HAP-1 (cell line): Measurements from ENCODE around the gene LAMTOR4.

Experiments used
- DNase-seq, 2 experiments: peaks; one replicate each; pipeline ENCODE4 v3.0.0-alpha.2; 2016 to 2020; ENCODE audit warnings: low spot score in 2 of 2
- H3K27me3 ChIP-seq: fragments of 250-450 bp; sonication (Bioruptor Pico); 2 replicates; pipeline ENCODE4 v1.5.1; 2020; ENCODE audit warnings: low read depth, mild to moderate bottlenecking, moderate library complexity
- H3K36me3 ChIP-seq: fragments of 250-450 bp; sonication (Bioruptor Pico); replicated peaks from 2 replicates; pipeline ENCODE4 v1.5.1; 2020; ENCODE audit warnings: mild to moderate bottlenecking
- H3K4me1 ChIP-seq: fragments of 250-450 bp; sonication (Bioruptor Pico); 2 replicates; pipeline ENCODE4 v1.5.1; 2020; ENCODE audit warnings: mild to moderate bottlenecking
- H3K4me3 ChIP-seq: fragments of 250-450 bp; sonication (Bioruptor Pico); 2 replicates; pipeline ENCODE4 v1.5.1; 2020; ENCODE audit warnings: mild to moderate bottlenecking, moderate library complexity
- H3K9me3 ChIP-seq: fragments of 250-450 bp; sonication (Bioruptor Pico); 2 replicates; pipeline ENCODE4 v1.5.1; 2020; ENCODE audit warnings: mild to moderate bottlenecking, moderate library complexity
- in situ Hi-C: fragments of 300-500 bp; cut with MboI; formaldehyde crosslinking; loops from 3 replicates; pipeline ENCODE4 v1.14.3; 2020; ENCODE audit warnings: low sequenced_read_pairs, inconsistent platforms, mixed read lengths

LAMTOR4 gene

DNA sequence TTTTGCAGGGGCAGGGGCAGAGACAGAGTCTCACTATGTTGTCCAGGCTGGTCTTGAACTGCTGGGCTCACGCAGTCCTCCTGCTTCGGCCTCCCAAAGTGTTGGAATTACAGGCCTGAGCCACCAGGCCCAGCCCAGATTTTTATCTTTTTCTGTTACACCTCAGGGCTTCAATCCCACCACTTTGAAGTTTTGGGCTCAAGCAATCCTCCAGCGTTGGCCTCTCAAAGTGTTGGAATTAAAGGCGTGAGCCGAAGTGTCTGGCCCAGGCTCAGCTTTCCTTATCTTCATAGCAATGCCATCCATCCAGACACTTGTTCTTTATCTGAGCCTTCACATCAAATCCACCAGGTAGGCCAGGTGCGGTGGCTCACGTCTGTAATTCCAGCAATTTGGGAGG is 33.7 kb upstream of the LAMTOR4 start:
- Histone ChIP-seq H3K9me3 (no peaks in the 10 kb centered on the region), H3K4me3 (no peak overlapping the region), H3K36me3 (peaks cover 37% of the 10 kb centered on the region), H3K4me1 (peaks cover under 1% of the 10 kb centered on the region; the same call in 1 of the 2 replicates), H3K27me3 (no peaks in the 10 kb centered on the region)
- DNase-seq, result no peak
- in situ Hi-C loops, result no loop called here

DNA sequence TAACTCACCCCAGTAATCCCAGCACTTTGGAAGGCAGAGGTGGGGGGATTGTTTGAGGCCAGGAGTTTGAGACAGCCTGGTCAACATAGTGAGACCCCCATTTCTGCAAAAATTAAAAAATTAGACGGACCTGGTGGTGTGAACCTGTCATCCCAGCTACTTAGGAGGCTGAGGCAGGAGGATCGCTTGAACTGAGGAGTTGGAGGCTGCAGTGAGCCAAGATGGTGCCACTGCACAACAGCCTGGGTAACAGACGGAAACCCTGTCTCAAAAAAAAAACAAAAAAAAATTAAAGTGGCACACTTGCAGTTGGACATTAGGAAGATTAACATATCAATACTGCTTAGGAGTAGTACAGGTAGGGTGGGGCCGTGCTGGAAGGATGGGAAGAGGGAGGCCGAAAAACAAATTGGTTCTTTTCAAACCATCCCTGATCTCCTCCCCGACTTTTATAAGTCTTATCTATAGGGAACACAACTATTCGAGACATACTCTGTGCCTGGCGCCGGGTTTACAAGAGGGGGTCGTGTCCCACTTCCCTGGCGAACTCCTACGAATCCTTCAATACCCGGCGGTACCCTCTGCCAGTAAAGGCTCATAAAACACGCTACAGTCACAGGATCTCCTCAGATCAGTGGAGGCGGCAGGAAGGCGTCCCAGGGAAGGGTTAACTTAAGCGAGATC is 30.2 kb upstream of the LAMTOR4 start:
- Histone ChIP-seq H3K36me3 (peaks cover 9% of the 10 kb centered on the region), H3K4me3 (peak overlapping the region; percentile 84), H3K27me3 (no peaks in the 10 kb centered on the region), H3K9me3 (no peaks in the 10 kb centered on the region), H3K4me1 (peaks cover 8% of the 10 kb centered on the region)
- DNase-seq, result peak in 1 of 2 experiments; percentile 25
- in situ Hi-C loops, result no loop called here

DNA sequence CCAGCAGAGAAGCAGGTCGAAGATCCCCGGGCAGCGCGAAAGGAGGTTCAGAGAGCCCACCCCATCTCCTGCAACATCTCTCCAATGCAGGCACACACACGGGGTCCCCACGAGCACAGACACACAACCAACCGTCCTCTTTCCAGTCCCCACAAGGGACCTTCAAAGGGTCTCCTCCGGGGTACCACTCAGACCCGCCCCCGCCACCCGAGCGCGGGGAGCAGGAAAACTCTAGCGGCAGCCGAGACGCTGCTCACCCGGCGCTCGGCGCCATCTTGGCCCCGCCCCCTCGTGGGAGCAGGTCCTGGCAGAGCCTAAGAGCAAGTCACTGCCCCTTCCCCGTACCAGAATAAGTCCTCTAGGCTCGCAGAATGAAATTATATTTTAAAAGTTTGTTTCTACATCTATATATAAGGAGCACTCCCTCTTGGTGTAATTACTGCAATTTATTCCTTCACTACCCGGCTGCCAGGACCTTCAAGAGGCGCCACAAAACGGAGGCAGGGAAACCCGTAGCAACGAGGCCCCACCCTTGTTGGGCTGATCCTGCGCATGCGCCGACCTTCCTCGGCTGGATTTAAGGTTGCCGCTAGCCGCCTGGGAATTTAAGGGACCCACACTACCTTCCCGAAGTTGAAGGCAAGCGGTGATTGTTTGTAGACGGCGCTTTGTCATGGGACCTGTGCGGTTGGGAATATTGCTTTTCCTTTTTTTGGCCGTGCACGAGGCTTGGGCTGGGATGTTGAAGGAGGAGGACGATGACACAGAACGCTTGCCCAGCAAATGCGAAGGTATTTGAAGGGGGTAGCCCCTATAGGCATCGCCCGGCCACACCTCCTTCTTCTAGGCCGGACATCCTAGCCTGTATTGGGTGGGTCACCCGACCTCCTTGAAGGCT is 29.4 kb upstream of the LAMTOR4 start, which contains the start of the genes CNPY4 and TAF6:
Gene CNPY4, plus strand, starts transcription at position 563 of the 898 bp plus-strand sequence. Its CDS starts 111 bp downstream, at position 674.
Gene TAF6, minus strand, starts transcription at position 287 of the 898 bp plus-strand sequence. CDS start 5,149 bp downstream, outside the sequence.
- DNase-seq, result peak; percentile 94 to 97
- peaks cover 8% of the 10 kb centered on the region for H3K4me1 ChIP-seq

DNA sequence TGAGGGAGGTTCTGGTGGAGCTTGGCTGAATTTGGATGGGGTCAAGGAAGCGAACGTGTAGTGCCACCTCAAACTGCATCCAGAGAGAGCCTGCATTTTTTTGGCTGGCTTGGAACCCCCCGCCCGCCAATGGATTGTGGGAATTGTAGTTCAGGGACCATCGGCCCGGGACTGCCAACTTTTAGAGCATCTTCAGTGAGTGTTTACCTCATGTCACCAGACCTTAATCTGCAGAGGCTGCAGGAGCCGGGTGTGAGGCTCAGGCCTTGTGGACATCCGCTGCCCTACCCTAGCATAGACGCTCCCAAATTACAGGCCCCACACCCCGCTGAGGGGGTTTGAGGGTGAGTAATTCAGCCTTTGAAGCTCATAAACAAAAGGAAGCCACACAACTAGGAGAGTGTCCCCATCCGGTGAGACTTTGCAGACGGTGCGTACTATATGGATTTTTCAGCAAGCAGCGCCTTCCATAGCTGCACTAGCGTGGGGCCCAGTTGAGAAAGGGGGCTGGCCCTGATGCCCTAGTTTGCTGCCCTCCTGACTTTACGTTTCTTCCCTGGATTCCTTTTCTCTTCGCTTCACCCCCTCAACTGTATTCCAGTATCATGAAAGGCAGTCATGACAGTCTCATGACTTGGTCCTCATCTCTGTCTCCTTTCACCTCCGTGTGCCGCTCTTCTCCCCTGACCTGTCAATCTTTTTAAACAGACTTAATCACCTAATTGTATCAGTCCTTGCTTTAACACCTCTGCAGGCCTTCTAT is 28.6 kb upstream of the LAMTOR4 start:
- peak; percentile 56 to 81 for DNase-seq
- peak overlapping the region; percentile 84 for H3K4me3 ChIP-seq
- in situ Hi-C loops, result no loop called here
- H3K36me3 ChIP-seq, result peaks cover 5% of the 10 kb centered on the region; the same call in 1 of the 2 replicates
- no peaks in the 10 kb centered on the region for H3K9me3 ChIP-seq
- H3K4me1 ChIP-seq, result peaks cover 8% of the 10 kb centered on the region
- no peaks in the 10 kb centered on the region for H3K27me3 ChIP-seq

More for the DNA sequence above, 29.4 kb upstream of the LAMTOR4 start, which contains the start of the genes CNPY4 and TAF6:
- peak within 1 kb of the TSS; percentile 84 for H3K4me3 ChIP-seq
- H3K9me3 ChIP-seq, result no peaks in the 10 kb centered on the region
- no peaks in the 10 kb centered on the region for H3K27me3 ChIP-seq
- in situ Hi-C loops, result no loop called here
- peaks cover 5% of the 10 kb centered on the region; the same call in 1 of the 2 replicates for H3K36me3 ChIP-seq

DNA sequence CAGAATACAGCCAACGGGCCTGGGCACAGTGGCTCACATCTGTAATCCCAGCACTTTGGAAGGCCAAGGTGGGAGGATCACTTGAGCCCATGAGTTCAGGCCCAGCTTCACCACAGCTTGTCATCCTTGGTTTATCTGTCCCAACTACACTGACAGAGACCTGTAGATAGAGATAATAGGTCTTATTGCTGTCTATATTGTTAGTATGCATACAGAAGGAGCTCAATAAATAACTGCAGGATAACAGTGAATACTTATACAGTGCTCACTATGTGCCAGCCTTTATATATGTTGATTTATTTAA is 28.0 kb upstream of the LAMTOR4 start:
- H3K4me3 ChIP-seq, result peak overlapping the region; percentile 84; the same call in 1 of the 2 replicates
- in situ Hi-C loops, result no loop called here

DNA sequence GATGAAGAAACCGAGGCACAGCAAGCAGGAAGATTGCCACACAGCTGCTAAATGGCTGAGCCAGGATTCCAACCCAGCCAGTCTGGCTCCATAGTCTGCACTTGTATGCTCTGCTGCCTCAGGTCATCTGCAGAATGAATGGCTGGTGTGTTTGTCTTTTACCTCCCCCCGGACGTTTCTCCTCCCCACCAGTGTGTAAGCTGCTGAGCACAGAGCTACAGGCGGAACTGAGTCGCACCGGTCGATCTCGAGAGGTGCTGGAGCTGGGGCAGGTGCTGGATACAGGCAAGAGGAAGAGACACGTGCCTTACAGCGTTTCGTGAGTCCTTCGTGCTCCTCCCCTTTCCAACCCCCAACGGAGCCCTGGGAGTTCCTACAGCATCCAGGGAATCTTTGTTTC is 26.7 kb upstream of the LAMTOR4 start:
- Histone ChIP-seq H3K4me3 (no peak overlapping the region), H3K4me1 (peaks cover 8% of the 10 kb centered on the region), H3K9me3 (no peaks in the 10 kb centered on the region), H3K36me3 (peaks cover 5% of the 10 kb centered on the region; the same call in 1 of the 2 replicates), H3K27me3 (no peaks in the 10 kb centered on the region)
- in situ Hi-C loops, result no loop called here
- DNase-seq, result no peak

More for the DNA sequence above, 28.0 kb upstream of the LAMTOR4 start:
- Histone ChIP-seq H3K4me1 (peaks cover 8% of the 10 kb centered on the region), H3K27me3 (no peaks in the 10 kb centered on the region), H3K9me3 (no peaks in the 10 kb centered on the region), H3K36me3 (peaks cover 5% of the 10 kb centered on the region; the same call in 1 of the 2 replicates)
- DNase-seq, result no peak

DNA sequence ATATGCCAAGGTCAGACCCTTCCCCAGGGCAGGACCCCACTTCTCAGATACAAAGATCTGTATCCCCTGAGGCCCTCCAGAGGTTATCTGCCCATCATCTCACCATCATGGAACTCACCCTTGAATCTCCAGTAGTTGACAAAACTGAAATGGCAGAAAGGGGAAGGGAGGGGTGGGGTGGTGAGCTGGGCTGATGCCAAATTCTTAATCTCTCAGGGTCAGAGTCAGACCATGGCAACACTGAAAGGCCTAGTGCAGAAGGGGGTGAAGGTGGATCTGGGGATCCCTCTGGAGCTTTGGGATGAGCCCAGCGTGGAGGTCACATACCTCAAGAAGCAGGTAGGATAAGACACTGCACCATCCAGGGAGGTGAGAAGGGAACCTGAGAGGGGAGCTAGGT is 26.1 kb upstream of the LAMTOR4 start:
- Histone ChIP-seq H3K4me3 (no peak overlapping the region), H3K36me3 (peaks cover 1% of the 10 kb centered on the region; the same call in 1 of the 2 replicates), H3K4me1 (peaks cover 8% of the 10 kb centered on the region), H3K9me3 (no peaks in the 10 kb centered on the region), H3K27me3 (no peaks in the 10 kb centered on the region)
- in situ Hi-C loops, result no loop called here
- no peak for DNase-seq

DNA sequence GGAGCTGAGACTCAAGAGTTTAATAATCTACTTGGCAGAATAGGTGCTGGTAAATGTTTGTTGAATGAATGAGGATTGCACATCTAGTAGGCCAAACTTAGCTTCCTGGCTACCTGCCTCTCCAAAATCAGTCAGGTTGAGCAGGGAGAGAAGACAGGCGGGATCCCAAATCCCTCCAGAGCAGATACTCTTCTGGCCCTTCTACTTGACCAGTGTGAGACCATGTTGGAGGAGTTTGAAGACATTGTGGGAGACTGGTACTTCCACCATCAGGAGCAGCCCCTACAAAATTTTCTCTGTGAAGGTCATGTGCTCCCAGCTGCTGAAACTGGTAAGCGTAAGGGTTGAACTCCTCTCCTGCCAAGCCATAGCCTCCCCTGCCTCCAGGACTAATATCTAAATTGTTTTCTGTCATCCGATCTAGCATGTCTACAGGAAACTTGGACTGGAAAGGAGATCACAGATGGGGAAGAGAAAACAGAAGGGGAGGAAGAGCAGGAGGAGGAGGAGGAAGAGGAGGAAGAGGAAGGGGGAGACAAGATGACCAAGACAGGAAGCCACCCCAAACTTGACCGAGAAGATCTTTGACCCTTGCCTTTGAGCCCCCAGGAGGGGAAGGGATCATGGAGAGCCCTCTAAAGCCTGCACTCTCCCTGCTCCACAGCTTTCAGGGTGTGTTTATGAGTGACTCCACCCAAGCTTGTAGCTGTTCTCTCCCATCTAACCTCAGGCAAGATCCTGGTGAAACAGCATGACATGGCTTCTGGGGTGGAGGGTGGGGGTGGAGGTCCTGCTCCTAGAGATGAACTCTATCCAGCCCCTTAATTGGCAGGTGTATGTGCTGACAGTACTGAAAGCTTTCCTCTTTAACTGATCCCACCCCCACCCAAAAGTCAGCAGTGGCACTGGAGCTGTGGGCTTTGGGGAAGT is 24.2 kb upstream of the LAMTOR4 start:
- Histone ChIP-seq H3K36me3 (no peaks in the 10 kb centered on the region; the same call in 1 of the 2 replicates), H3K4me3 (no peak overlapping the region), H3K9me3 (no peaks in the 10 kb centered on the region), H3K4me1 (peaks cover 14% of the 10 kb centered on the region), H3K27me3 (no peaks in the 10 kb centered on the region)
- in situ Hi-C loops, result no loop called here
- no peak for DNase-seq

DNA sequence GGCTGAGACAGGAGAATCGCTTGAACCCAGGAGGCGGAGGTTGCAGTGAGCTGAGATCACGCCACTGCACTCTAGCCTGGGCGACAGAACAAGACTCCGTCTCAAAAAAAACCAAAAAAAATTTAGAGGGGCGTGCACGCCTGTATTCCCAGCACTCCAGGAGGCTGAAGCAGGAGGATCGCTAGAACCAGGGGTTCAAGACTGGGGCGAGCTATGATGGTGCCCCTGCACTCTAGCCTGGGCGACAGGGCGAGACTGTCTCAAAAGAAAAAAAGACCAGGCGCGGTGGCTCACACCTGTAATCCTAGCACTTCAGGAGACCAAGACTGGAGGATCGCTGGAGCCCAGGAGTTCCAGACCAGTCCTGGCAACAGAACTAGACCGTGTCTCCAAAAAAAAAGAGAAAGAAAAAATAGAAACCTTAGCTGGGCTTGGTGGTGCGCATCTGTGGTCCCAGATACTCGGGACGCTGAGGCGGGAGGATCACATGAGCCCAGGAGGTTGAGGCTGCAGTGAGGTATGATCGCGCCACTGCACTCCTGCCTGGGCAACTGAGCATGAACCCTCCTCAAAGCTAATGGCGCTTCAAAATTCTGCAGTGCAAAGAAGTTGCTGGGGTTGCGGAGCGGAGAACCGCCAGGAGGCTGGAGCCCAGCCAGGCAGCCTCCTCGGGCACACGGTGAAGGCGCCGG is 22.3 kb upstream of the LAMTOR4 start:
- peaks cover 10% of the 10 kb centered on the region for H3K4me1 ChIP-seq
- no peak for DNase-seq
- in situ Hi-C loops, result no loop called here

DNA sequence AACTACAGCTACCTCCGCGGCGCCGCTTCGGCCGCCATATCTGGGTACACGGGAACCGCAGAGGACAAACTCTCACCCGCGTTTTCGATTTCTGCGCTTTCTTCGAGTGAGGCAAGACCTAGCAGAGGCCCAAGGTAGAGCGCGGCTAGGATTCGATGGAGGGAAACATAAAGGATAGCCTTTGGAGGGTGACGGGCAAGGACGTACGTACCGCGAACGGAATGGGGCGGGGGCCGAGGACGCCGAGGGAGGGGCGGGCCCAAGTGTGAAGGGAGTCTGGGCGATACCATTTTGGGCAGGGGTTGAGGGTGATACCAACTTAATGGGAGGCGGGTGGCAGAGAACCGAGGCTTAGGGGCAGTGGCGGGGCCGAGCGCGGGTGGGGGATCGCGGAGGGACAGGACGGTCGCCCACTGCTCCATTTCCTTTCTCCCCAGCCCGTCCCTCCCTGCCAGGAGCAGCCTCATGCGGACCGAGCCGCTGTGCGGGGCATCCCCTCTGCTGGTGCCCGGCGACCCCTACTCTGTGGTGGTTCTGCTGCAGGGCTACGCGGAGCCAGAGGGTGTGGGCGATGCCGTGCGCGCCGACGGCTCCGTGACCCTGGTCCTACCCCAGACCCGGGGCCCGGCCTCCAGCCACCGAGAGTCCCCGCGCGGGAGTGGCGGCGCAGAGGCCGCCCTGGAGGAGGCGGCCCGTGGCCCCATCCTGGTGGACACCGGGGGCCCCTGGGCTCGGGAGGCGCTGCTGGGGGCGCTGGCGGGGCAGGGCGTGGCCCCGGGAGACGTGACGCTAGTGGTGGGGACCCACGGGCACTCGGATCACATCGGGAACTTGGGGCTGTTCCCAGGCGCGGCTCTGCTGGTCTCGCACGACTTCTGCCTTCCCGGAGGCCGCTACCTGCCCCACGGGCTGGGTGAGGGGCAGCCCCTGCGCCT is 21.5 kb upstream of the LAMTOR4 start, which contains the start of gene MBLAC1:
Gene MBLAC1, plus strand, starts transcription at position 37 of the 935 bp plus-strand sequence. Its CDS starts 429 bp downstream, at position 466.
- Histone ChIP-seq H3K36me3 (no peaks in the 10 kb centered on the region; the same call in 1 of the 2 replicates), H3K9me3 (no peaks in the 10 kb centered on the region), H3K4me3 (peak within 1 kb of the TSS; percentile 80), H3K4me1 (peaks cover 13% of the 10 kb centered on the region), H3K27me3 (no peaks in the 10 kb centered on the region)
- in situ Hi-C loops, result no loop called here
- peak; percentile 88 to 95 for DNase-seq

More for the DNA sequence above, 22.3 kb upstream of the LAMTOR4 start:
- Histone ChIP-seq H3K4me3 (peak overlapping the region; percentile 80), H3K27me3 (no peaks in the 10 kb centered on the region), H3K9me3 (no peaks in the 10 kb centered on the region), H3K36me3 (no peaks in the 10 kb centered on the region; the same call in 1 of the 2 replicates)
